GM06990 (cell line): ENCODE measurements around the gene PLA2G2E.
"Not testable (repeated sequence)": the region's sequence is repeated elsewhere in the genome, so short reads cannot be mapped to it uniquely, and the experiment has no call there.

ENCODE experiments used
- DNase-seq: peaks from one replicate; pipeline ENCODE4 v3.0.0-alpha.2; 2011; ENCODE audit not compliant: insufficient read length; ENCODE audit errors: extremely low read depth
- H3K27me3 ChIP-seq: replicated peaks from 2 replicates; pipeline ENCODE4 v1.6.0; 2011; ENCODE audit warnings: low read length; ENCODE audit not compliant: control insufficient read depth, insufficient read depth
- H3K36me3 ChIP-seq: 2 replicates; pipeline ENCODE4 v1.5.1; 2011; ENCODE audit warnings: low read length; ENCODE audit not compliant: control insufficient read depth, insufficient read depth
- H3K4me3 ChIP-seq: replicated peaks from 2 replicates; pipeline ENCODE4 v1.5.1; 2011; ENCODE audit warnings: low read depth, mild to moderate bottlenecking, control low read depth, low read length
- CTCF ChIP-seq: IDR thresholded peaks from 2 replicates; pipeline ENCODE4 v1.5.1; 2011; ENCODE audit warnings: low read length, control low read depth, mild to moderate bottlenecking, inconsistent platforms; ENCODE audit not compliant: insufficient read depth, poor library complexity, severe bottlenecking

The PLA2G2E gene

GRCh38 chr1:19889656-19890055 lies 33.8 kb downstream of the PLA2G2E start:
- peaks cover 4% of the 10 kb centered on the region; the same call in 1 of the 2 replicates for H3K36me3 ChIP-seq
- no peak for DNase-seq
- no peak overlapping the region for H3K4me3 ChIP-seq
- no peaks in the 10 kb centered on the region for H3K27me3 ChIP-seq
- no peak for TF ChIP-seq CTCF

GRCh38 chr1:19888112-19888511 lies 35.3 kb downstream of the PLA2G2E start:
- no peak for DNase-seq
- no peak for TF ChIP-seq CTCF
- Histone ChIP-seq H3K4me3 (no peak overlapping the region), H3K27me3 (no peaks in the 10 kb centered on the region), H3K36me3 (peaks cover 4% of the 10 kb centered on the region; the same call in 1 of the 2 replicates)

GRCh38 chr1:19885821-19886220 lies 37.6 kb downstream of the PLA2G2E start:
- TF ChIP-seq CTCF: no peak
- Histone ChIP-seq H3K27me3 (no peaks in the 10 kb centered on the region), H3K4me3 (no peak overlapping the region)

GRCh38 chr1:19884312-19884711 lies 39.1 kb downstream of the PLA2G2E start:
- Histone ChIP-seq H3K4me3 (no peak overlapping the region), H3K27me3 (no peaks in the 10 kb centered on the region), H3K36me3 (no peaks in the 10 kb centered on the region)
- no peak for DNase-seq
- TF ChIP-seq CTCF: no peak

More at GRCh38 chr1:19885821-19886220, 37.6 kb downstream of the PLA2G2E start:
- 0 out of 2 replicates have a peak, but pooled peaks cover 1% of the 10 kb centered on the region for H3K36me3 ChIP-seq
- DNase-seq: no peak

- Histone ChIP-seq H3K4me3 (peak within 1 kb of the TSS; percentile 81), H3K27me3 (no peaks in the 10 kb centered on the region), H3K36me3 (no peaks in the 10 kb centered on the region)
- peak; percentile 95 for DNase-seq
- peak; percentile 90 for TF ChIP-seq CTCF
Observed at GRCh38 chr1:19882111-19883071, 41.0 kb downstream of the PLA2G2E start, which contains the start of gene OTUD3. Gene OTUD3, plus strand, starts transcription at chr1:19882395. Its CDS starts 119 bp downstream, at chr1:19882514.

GRCh38 chr1:19880841-19881240 lies 42.6 kb downstream of the PLA2G2E start:
- not testable (repeated sequence) for H3K4me3 ChIP-seq, H3K27me3 ChIP-seq, DNase-seq, H3K36me3 ChIP-seq
